Stomach (tissue), 4 donors: Measurements from ENCODE around the gene PARD3.

Experiments
- EP300 ChIP-seq: sonication (generic); formaldehyde crosslinking; IDR thresholded peaks from one replicate; pipeline ENCODE4 v1.6.1; 2017; ENCODE audit warnings: antibody characterized with exemption
- POLR2AphosphoS5 ChIP-seq, 3 donors: sonication (generic); formaldehyde crosslinking; IDR thresholded peaks; one replicate each; pipeline ENCODE4 v1.6.1; 2016; ENCODE audit warnings: antibody characterized with exemption in 3 of 3

GRCh38 chr10:34152434-34152833 lies 662.7 kb downstream of the PARD3 start:
- TF ChIP-seq POLR2AphosphoS5 (IDR thresholded peaks at IDR 0.05) (no peak), EP300 (no peak)
